Colon (tissue), 2 donors: ENCODE data around the gene NCBP1.

Experiments used
- FAIRE-seq: peaks from 2 replicates; lab custom pipeline; 2012; peaks lifted over from hg19 to GRCh38; lab: Jason Lieb, UNC
- donor health status: control.
- donor health status: control.

NCBP1 gene

GRCh38 chr9:97627624-97628023 lies 6.0 kb upstream of the NCBP1 start:
- FAIRE-seq = no peak

- no peak for FAIRE-seq
Observed at GRCh38 chr9:97628668-97629067, 5.0 kb upstream of the NCBP1 start.

- FAIRE-seq = no peak
Observed at GRCh38 chr9:97629156-97629555, 4.5 kb upstream of the NCBP1 start.

- FAIRE-seq = no peak
Observed at GRCh38 chr9:97630591-97630990, 3.0 kb upstream of the NCBP1 start.

- FAIRE-seq = no peak
Observed at GRCh38 chr9:97632248-97632984, 1.2 kb upstream of the NCBP1 start.

- FAIRE-seq = no peak
Observed at GRCh38 chr9:97633859-97634490, 354 bp downstream of the NCBP1 start.

GRCh38 chr9:97635026-97635425 lies 1.4 kb downstream of the NCBP1 start:
- no peak for FAIRE-seq

- FAIRE-seq = no peak
Observed at GRCh38 chr9:97636903-97637302, 3.3 kb downstream of the NCBP1 start.

GRCh38 chr9:97638666-97639065 lies 5.0 kb downstream of the NCBP1 start:
- no peak for FAIRE-seq

GRCh38 chr9:97640325-97640724 lies 6.7 kb downstream of the NCBP1 start:
- no peak for FAIRE-seq

GRCh38 chr9:97645720-97646119 lies 12.1 kb downstream of the NCBP1 start:
- FAIRE-seq = no peak

- FAIRE-seq = no peak
Observed at GRCh38 chr9:97647996-97648395, 14.4 kb downstream of the NCBP1 start.

GRCh38 chr9:97651646-97652045 lies 18.0 kb downstream of the NCBP1 start:
- FAIRE-seq = no peak

- FAIRE-seq = no peak
Observed at GRCh38 chr9:97658707-97659106, 25.1 kb downstream of the NCBP1 start.

- FAIRE-seq = no peak
Observed at GRCh38 chr9:97659771-97660170, 26.1 kb downstream of the NCBP1 start.

- FAIRE-seq = no peak
Observed at GRCh38 chr9:97660340-97660739, 26.7 kb downstream of the NCBP1 start.

GRCh38 chr9:97660847-97661246 lies 27.2 kb downstream of the NCBP1 start:
- FAIRE-seq = no peak

- no peak for FAIRE-seq
Observed at GRCh38 chr9:97665742-97666141, 32.1 kb downstream of the NCBP1 start.

GRCh38 chr9:97666907-97667686 lies 33.5 kb downstream of the NCBP1 start:
- no peak for FAIRE-seq

GRCh38 chr9:97668485-97668884 lies 34.9 kb downstream of the NCBP1 start:
- FAIRE-seq = no peak

GRCh38 chr9:97670586-97670985 lies 37.0 kb downstream of the NCBP1 start:
- no peak for FAIRE-seq

- FAIRE-seq = no peak
Observed at GRCh38 chr9:97672403-97672802, 38.8 kb downstream of the NCBP1 start.

- FAIRE-seq = no peak
Observed at GRCh38 chr9:97673922-97674321, 40.3 kb downstream of the NCBP1 start.
